Activated CD8-positive, alpha-beta memory T cell treated with anti-CD3 and anti-CD28 coated beads, Interleukin-2, amount 50 U/mL, for 1 hour (primary cell): Measurements from ENCODE around the gene USP20.

Experiments
- DNase-seq: peaks from one replicate; pipeline ENCODE4 v3.0.0-alpha.2; 2020; ENCODE audit errors: extremely low read depth

The USP20 gene

GRCh38 chr9:129875181-129875611, 39.9 kb downstream of the USP20 start:
- DNase-seq, result no peak

GRCh38 chr9:129875687-129876395, 40.6 kb downstream of the USP20 start:
- DNase-seq, result no peak

DNA sequence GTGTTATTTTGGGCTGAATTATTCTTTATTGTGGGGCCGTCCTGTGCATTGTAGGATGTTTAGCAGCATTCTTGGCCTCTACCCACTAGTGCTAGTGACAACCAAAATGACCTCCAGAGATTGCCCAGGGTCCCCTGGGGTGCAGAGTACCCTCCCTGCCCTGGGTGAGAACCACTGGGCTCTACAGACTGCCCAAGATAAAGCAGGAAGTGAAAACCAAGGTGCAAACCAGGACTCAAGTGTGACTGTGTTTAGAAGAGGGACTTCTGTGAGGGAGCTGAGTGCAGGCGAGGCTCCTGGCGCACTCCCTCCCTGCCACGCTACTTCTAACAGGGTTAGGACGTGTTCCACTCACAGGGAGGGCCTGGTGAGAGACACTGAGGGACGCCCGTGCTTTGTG, 41.6 kb downstream of the USP20 start:
- no peak for DNase-seq

GRCh38 chr9:129878291-129878690, 43.0 kb downstream of the USP20 start:
- no peak for DNase-seq

DNA sequence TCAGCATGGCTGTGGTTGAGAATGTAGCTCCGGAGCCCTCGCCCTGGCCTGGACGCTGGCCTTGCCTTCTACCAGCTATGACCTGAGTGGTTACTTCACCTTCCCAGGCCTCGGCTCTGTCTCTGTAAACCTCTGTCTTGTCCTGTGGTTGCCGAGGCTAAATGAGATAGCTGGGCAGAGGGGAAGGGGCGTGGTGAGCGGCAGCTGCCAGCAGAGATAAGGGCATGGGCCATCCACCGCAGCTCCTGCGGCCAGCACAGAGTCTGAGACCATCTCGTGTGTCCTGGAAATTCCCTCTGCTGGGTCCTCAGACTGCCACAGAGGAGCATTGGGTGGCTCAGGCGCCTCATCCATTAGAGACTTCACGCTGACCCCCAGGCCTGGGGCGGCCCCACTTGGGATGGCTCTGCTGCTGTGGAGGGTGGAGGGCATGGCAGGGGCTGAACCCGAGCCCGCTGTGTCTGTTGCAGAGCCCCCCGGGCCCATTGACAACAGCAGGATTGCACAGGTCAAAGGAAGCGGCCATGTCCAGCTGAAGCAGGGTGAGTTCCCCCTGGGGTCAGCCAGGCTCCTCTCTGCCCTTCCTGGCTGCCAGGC, 43.9 kb downstream of the USP20 start:
- DNase-seq, result no peak

- no peak for DNase-seq
Observed at GRCh38 chr9:129879991-129880653, 44.9 kb downstream of the USP20 start.

DNA sequence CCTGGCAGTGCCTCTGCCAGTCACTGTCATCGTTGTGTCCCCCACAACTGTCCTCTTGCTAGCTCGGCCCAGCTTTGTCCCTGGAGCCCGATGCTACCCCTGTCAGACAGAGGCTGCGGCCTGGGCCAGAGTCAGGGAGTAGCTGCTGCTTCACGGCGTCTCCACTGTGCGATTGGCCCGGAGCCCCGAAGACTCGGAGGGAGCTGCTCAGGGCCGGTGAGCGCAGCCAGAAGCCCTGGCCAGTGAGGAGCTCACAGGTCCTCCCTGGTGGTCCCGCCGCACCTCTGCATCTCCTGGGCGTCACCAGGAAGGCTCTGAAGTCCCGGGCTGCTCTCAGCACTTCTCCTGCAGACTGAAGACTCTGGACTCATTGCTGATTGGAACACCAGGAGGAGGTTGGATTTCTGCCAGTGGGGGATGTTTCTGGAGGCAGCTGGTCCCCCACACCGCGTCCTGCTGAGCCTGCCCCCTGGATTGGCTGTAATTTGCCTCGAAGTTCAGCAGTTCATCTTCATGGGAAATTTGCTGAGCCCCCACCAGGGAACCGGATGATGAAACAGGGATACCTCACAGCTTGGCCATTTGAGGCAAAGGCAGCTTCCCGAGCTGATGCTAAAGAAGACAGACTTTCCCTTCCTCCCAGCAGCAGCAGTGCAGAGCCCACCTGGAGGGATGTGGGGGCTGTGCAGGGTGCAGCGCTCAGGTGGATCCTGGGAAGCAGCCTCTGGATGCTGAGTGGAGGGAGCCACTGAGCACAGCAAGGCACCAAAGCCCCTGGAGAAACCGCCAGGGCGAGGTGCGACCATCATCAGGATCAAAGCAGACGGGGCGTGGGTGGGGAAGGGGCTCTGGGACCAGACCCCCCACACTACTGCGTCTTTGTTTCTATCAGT, 45.6 kb downstream of the USP20 start:
- no peak for DNase-seq

GRCh38 chr9:129881547-129882324, 46.5 kb downstream of the USP20 start:
- DNase-seq, result no peak

DNA sequence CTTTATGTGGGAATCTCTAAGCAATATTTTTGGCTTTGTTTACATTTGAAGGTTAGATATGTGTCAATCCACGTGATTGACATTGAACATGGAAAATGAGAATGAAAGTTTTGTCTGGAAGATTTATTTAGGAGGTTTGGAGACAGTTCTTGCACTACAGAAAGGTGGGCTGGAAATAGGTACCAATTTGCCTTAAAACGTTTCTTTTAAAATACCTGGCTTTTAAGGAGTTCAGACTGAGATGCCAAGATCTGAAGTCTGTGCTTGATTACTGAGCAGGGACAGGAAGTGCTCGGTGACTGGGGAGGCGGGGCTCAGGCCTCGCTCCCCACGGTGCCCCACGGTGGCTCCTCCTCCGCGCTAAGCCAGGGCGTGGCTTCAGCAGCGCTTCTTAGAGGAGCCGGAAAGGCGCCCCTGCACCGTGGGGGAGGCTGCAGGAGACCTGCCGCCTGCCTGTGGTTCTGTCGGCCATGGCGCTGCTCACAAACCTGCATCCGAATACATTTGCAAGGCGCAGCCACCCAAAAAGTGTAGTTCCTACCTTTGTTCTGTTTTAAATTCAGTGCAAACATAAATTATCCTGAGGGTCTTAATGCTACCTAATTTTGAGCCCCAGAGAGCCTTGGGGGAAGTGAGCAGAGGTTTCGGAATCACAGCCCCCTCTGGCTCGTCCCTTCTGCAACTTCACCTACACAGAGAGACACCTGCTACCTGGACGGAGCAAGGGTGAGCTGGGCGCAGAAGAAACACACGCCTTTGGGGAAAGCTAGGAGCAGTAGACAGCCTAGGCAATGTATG, 49.2 kb downstream of the USP20 start:
- peak; percentile 92 for DNase-seq

DNA sequence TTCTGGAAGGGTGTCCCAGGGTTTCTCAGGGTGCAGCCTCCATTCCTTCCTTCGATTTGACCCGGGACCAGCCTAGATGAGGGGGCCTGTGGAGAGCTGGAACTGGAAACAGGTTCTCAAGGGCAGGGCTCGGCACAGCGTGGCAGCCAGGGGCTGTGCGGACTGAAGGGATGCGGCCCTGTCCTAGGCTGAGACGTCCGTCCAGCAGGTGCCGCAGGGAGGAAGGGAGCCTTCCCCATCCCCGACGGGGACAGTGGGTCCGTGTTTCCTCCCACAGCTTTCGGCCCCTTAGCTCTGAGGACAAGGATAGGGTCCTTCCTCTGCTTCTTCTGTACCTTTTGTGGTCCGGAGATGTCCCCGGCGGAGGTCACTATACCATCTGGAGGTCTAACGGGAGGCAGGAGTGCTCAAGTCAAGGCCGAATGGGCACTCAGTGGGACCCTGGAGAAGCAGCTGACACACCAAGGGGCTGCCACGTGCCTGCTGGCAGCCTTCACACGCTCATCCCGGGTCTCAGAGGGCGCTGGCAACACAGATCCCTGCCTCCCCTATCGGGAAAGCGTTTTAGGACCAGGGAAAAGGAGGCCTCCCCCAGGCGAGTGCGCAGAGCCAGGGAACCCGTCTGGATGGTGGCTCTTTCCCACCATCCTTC, 49.9 kb downstream of the USP20 start:
- DNase-seq, result no peak

- peak; percentile 87 for DNase-seq
Observed at GRCh38 chr9:129885670-129886106, 50.4 kb downstream of the USP20 start.

DNA sequence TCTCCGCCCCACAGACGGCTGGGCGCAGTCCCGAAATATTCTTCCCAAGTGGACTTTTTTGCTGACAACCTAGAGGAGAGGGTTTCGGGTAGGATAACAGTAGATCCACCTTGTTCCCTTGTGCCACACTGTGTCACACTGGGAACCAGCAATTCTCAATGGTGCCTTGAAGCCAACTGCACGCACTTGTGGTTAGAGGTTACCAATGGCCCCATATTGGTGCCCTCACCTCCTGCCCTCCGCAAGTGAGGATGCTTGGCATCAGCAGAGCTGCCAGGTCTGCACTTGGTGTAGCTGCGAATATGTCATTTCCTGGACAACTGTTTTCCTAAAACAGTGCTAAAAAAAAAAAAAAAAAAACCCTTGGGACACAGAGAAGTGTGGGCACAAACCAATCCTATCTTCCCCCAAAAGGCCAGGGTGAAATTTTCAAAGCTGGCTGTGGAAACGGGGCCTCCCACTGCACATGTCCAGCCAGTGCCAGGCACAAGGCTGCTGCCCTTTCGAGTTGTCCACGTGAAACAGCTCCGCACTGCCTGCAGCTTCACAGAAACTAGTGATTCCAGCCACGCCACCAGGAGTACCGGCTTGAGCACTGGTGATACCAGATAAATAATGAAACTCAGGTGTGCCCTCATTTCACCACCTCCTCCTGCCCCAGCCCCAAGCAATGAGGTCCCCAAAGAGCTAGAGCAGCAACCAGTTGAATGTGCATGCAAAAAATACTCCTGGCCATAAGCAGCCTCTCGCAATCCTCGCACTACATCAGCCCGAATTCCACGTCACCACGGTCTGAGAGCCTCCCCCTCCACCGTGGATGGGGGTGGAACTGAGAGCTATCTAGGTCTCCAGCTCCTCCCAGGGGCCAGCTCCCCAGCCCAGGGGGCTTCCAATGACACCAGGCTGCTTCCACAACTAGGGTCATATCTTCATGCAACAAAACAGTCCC, 51.2 kb downstream of the USP20 start:
- DNase-seq, result peak; percentile 67

DNA sequence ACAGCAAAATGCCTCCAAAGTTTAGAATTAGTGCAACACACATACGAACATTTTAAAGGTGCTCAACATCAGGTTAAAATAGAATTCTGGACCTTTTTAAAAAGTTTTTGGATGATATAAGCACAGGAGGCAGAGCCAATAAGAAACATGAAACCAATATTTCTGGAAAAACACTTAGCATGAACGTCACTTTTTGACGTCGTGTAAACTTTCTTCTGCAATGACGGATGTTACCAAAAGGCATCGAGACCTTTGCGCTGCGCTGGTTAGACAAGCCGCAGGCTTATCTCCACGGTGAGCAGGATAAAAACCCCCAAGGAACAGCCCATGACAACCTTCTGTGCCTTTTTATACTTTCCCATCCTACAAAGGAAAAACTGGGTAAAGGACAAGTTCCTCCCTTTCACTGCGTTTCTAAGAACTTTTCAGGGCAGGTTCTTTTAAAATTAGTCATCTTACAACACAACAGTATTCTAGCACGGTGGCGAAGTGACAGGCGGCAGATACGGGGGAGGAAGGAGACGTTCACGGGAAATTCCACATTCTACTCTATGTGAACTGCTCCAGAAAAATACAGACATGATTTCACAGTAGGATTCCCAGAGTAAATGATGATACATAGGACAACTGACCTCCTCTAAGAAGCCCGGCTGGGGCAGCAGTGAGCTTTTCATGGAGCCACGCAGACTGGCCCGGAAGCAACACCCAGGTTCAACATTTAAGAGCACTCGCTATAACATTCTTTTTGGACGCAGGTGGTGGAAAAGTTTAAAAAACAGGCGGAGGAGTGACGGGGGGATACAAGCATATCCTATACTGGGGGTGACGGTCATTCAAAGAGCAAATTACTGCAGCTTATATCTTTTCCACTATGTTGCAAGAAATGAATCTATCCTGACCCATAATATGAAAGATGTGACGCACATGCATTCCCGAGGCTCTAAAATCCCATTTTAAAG, 52.4 kb downstream of the USP20 start:
- peak; percentile 83 for DNase-seq

GRCh38 chr9:129888293-129889121, 53.2 kb downstream of the USP20 start:
- DNase-seq, result peak; percentile 92

DNA sequence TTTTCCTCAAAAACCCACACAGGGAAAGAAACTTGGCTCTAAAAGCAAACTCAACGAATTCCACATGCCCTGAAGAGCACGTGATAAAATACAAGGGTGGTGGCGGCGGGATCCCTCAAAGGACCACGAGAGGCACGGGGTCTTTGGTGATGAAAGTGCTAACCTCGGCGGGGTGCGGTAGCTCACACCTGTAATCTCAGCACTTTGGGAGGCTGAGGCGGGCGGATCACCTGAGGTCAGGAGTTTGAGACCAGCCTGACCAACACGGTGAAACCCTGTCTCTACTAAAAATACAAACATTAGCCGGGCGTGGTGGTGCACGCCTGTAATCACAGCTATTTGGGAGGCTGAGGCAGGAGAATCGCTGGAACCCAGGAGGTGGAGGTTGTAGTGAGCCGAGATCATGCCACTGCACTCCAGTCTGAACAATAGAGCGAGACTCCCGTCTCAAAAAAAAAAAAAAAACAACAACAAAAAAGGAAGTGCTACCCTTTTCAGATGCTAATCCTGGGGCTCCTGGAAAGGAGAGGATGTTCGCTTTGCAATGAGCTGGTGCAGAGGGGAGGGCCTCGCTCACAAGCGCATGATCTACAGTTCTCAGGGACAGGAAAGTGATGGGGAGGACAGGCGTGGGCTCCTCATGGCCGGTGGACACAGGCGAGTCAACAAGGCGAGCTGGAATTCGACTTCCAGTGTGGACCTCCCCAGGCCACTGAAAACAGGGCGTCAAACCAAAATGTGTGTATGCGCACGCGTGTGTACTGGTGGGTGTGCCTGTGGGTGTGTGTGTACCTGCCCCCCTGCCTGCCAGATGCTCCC, 54.1 kb downstream of the USP20 start:
- no peak for DNase-seq
